ENCODE data around the gene WDR82. TPM values are rescaled to one million over a fixed set of nuclear protein-coding genes. Genes with fewer than 3 reads are reported as not detected.

WDR82 gene
- total RNA-seq, 1 experiment from 2014 or later = 44.5 TPM

GRCh38 chr3:52253314-52254304 is 24.8 kb downstream of the WDR82 start:
- ChIA-PET POLR2A (ENCODE audit: unreplicated experiment) (no interaction called here), CTCF (no interaction called here)
- Histone ChIP-seq H3K79me2 (ENCODE audit: low read depth) (no peaks in the 10 kb centered on the region), H3K4me1 (replicated peaks; ENCODE audit: insufficient read depth) (no peaks in the 10 kb centered on the region), H3K36me3 (ENCODE audit: low read depth) (peaks cover 9% of the 10 kb centered on the region), H2AFZ (no peak overlapping the region), H4K20me1 (ENCODE audit: insufficient read depth) (no peaks in the 10 kb centered on the region; the same call in none of the 2 replicates), H3K27ac (no peak overlapping the region), H3K4me3 (no peak overlapping the region), H3F3A (ENCODE audit: insufficient read depth, low read depth) (peaks cover 30% of the 10 kb centered on the region; the same call in 1 of the 2 replicates), H3K9me2 (ENCODE audit: insufficient read depth) (no peaks in the 10 kb centered on the region), H3K9me3 (ENCODE audit: insufficient read depth, low read depth) (no peaks in the 10 kb centered on the region), H3K27me3 (ENCODE audit: insufficient read depth, low read depth) (no peaks in the 10 kb centered on the region), H3K4me2 (no peak overlapping the region)
- BruUV-seq (replicated peaks) = no TSS peak
- DNase-seq = no peak
- TF ChIP-seq CTCF (conservative IDR thresholded peaks at IDR 0.05) (no peak), EZH2 (IDR thresholded peaks at IDR 0.05; ENCODE audit: low read depth) (no peak)
- intact Hi-C loops (cut with micrococcal nuclease; ENCODE audit: unreplicated experiment) = no loop called here

GRCh38 chr3:52250122-52250521 is 28.3 kb downstream of the WDR82 start:
- Histone ChIP-seq H3K9me2 (ENCODE audit: insufficient read depth) (no peaks in the 10 kb centered on the region), H3K79me2 (ENCODE audit: low read depth) (no peaks in the 10 kb centered on the region), H3K4me3 (no peak overlapping the region), H3K4me2 (no peak overlapping the region), H3K4me1 (replicated peaks; ENCODE audit: insufficient read depth) (peaks cover 3% of the 10 kb centered on the region), H3K27me3 (ENCODE audit: insufficient read depth, low read depth) (no peaks in the 10 kb centered on the region), H3F3A (ENCODE audit: insufficient read depth, low read depth) (peaks cover 31% of the 10 kb centered on the region; the same call in 1 of the 2 replicates), H2AFZ (no peak overlapping the region), H4K20me1 (ENCODE audit: insufficient read depth) (no peaks in the 10 kb centered on the region; the same call in none of the 2 replicates), H3K27ac (no peak overlapping the region), H3K9me3 (ENCODE audit: insufficient read depth, low read depth) (no peaks in the 10 kb centered on the region), H3K36me3 (ENCODE audit: low read depth) (no peaks in the 10 kb centered on the region)
- DNase-seq = no peak
- POLR2A ChIA-PET (ENCODE audit: unreplicated experiment) = interaction anchor here (0.7 kb wide), 1 partner anchor 193 kb away, joined by 20 read pairs; no protein-coding TSS in a partner anchor
- CTCF ChIA-PET = no interaction called here
- TF ChIP-seq CTCF (conservative IDR thresholded peaks at IDR 0.05) = no peak
- TF ChIP-seq EZH2 (IDR thresholded peaks at IDR 0.05; ENCODE audit: low read depth) = no peak
- no TSS peak for BruUV-seq (replicated peaks)
- intact Hi-C loops (cut with micrococcal nuclease; ENCODE audit: unreplicated experiment) = no loop called here

- no peaks in the 10 kb centered on the region for H3K9me2 ChIP-seq (ENCODE audit: insufficient read depth)
- H3K4me3 ChIP-seq = no peak overlapping the region
- H3K79me2 ChIP-seq (ENCODE audit: low read depth) = no peaks in the 10 kb centered on the region
- H3F3A ChIP-seq (ENCODE audit: insufficient read depth, low read depth) = peaks cover 31% of the 10 kb centered on the region; the same call in 1 of the 2 replicates
- H3K4me1 ChIP-seq (replicated peaks; ENCODE audit: insufficient read depth) = peaks cover 7% of the 10 kb centered on the region
- ChIA-PET CTCF (no interaction called here), POLR2A (ENCODE audit: unreplicated experiment) (no interaction called here)
- no peak overlapping the region for H2AFZ ChIP-seq
- H3K4me2 ChIP-seq = no peak overlapping the region
- H3K27ac ChIP-seq = no peak overlapping the region
- no peak for DNase-seq
- no peak for TF ChIP-seq CTCF (conservative IDR thresholded peaks at IDR 0.05)
- TF ChIP-seq EZH2 (IDR thresholded peaks at IDR 0.05; ENCODE audit: low read depth) = no peak
- BruUV-seq (replicated peaks) = no TSS peak
- intact Hi-C loops (cut with micrococcal nuclease; ENCODE audit: unreplicated experiment) = no loop called here
- no peaks in the 10 kb centered on the region for H3K9me3 ChIP-seq (ENCODE audit: insufficient read depth, low read depth)
- no peaks in the 10 kb centered on the region for H3K27me3 ChIP-seq (ENCODE audit: insufficient read depth, low read depth)
- H3K36me3 ChIP-seq (ENCODE audit: low read depth) = no peaks in the 10 kb centered on the region
- H4K20me1 ChIP-seq (ENCODE audit: insufficient read depth) = no peaks in the 10 kb centered on the region; the same call in none of the 2 replicates
Measured at GRCh38 chr3:52249683-52250082, 28.8 kb downstream of the WDR82 start.
